GM21528 (cell line): ENCODE measurements around the gene TOB1.

Experiments
- ATAC-seq: cut with Tn5 transposase; IDR thresholded peaks from one replicate; pipeline ENCODE4 v1.9.1; 2021; ENCODE audit warnings: mild to moderate bottlenecking, moderate library complexity; ENCODE audit not compliant: unreplicated experiment, low FRiP score

Gene TOB1

DNA sequence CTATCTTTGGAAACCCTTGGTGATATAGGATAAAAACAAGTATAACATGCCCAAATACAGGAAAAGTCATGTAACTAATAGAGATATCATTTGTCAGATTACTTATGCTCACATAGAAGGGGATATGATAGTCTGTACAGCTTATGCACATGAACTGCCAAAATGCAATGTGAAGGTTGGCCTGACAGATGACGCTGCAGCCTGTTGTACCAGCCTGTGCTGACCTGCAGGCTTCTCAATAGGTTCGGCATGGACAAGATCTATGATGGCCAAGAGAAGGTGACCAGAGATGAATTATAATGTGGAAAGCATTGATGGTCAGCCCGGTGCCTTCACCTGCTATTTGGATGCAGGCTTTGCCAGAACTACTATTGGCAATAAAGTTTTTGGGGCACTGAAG lies 18.1 kb downstream of the TOB1 start:
- no peak for ATAC-seq

DNA sequence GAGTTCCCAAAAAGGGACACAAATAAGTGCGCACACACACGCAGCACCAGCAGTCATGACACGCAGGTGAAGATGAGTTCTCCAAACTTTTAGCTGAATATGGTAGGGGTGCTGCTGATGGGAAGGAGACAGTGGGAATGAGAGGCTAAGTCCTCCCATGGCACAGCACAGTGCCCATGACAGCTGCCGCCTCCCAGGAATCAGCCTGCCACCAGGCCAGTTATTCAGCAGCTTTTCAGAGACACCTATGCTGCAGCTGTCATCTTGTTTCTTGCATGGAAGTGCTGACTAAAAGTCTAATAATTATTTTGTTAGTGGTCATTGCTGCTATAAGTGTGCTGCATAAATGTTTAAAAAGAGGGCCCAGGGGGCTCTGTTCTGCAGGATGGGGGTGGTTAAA lies 18.6 kb downstream of the TOB1 start:
- no peak for ATAC-seq

DNA sequence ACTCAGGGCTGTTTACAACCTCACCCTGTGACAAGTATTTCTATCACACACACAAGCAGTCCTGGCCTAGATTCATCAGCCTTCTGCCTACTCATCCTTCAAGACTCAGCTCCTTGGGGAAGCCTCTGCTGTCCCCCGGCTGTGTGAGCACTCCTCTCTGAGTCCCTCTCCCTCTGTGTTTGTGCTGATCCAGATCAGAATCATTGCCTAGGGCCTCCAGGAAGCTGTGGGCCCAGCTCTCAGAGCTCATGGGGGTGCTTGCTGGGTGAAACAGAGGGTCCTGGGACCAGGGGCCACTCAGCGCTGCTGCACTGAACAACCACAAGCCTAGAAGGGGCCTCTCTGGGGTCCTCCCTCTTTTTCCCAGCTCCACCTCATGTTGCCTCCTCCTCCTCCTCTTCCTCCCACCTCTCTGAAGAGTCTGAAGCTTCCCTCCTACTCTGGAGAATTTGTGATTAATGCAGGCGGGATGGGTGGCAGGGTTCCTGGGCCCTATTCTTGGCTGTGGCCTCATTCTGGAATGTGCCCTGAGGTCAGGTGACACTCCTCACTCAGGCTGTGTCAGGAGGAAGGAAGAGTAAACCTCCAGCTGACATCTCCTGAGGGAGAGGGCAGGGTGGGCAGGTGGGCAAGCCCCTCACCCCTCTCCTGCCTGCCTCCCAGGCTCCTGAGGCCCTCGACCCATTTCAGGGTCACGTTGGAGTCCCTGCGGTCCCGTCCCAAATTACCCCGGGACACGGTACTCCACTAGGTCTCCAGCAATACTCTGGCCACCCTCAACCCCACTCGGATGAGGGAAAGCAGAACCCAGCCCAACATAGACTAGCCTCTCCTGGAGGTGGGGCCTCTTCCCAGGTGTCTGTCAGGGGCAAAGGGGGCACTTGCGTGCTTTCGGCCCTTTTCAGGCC lies 20.7 kb downstream of the TOB1 start:
- no peak for ATAC-seq

DNA sequence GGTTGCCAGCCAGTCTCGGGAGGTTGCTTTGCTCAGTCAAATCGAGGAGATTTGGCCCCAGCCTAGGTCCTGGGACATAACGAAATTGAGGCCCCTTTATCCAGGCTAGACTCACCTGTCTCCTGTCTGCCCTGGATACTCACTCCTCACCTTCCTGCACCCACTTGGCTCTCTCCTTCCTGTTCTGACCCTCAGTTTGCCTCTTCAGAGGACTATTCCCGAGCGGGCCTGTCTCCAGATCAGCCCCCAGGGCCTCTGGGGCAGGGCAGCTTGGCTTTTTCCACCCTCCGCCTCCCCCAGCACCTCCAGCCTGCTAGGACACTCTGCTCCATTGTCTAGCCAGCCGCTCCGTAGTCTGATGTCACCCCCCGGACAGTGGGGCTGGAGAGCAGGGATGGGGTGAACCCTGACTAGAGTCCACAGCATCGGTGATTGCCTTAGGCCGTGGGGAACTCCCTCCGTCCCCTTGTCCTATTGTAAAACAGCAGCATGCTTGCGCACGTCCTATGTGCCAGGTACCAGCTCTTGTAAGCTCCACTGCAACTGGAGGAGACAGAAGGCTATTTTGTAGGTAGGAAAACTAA lies 21.9 kb downstream of the TOB1 start:
- ATAC-seq, result no peak

DNA sequence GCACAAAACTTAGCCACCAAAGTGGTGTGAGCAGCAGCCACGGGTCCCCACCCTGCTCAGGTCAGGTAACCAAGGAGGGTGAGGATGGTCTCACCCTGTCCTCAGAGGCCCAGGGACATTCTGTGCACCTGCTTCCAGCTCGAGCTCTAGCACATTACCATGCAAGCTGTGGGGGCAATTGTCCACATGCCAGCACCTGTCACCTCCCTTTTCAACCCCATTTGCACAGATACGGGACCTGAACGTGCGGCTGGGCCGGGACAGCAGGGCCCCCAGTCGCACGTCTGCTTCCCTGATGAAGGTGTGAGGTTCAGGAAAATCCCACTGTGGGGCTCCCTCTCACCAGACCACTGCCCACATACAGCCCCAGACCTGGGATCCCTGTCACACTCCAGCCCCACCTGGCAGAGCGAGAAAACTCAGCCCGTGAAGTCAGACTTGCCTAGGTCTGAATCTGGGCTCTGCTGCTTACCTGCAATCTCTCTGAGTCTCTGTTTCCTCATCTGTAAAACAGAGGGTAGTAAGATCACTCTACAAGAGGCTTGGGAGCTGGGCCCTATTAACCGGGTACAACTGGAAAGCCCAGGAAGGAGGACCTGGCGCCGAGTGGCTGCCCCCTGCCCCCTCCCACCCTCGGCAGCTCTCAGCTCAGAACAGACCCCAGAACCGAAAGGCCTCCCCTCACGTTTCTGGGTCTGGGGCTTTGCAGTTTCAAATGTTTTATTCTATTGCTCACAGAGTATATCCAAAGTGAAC lies 22.8 kb downstream of the TOB1 start:
- ATAC-seq, result no peak

DNA sequence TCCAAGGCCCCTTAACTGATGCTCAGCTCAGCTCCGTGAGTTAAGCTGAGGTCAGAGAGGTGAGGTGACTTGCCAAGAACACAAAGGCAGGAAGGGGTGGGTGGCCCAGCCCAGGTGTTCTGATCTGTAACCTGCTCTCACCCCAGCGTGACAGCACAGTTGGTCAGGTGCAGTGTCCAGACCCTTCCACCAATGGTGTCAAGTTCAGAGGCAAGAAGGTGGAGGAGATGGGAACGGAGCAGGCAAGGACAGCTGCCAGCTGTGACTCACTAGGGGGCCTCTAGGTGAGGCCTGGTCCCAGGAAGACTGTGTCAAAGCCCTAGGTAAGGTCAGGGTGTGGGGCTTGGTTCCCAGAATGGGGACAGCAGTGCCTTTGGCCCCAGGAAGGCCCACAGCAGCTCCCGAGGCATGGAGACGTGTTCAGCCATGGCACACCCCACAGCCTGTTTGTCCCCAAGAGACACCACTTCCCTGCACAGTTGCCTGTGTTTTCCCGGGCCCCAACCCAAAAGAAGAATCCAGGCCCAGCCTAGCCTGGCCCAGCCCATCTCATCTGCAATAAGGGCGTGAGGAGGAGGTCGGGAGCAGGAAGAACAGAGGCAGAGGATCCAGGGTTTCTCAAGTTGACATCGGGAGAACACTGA lies 23.5 kb downstream of the TOB1 start:
- ATAC-seq, result no peak

DNA sequence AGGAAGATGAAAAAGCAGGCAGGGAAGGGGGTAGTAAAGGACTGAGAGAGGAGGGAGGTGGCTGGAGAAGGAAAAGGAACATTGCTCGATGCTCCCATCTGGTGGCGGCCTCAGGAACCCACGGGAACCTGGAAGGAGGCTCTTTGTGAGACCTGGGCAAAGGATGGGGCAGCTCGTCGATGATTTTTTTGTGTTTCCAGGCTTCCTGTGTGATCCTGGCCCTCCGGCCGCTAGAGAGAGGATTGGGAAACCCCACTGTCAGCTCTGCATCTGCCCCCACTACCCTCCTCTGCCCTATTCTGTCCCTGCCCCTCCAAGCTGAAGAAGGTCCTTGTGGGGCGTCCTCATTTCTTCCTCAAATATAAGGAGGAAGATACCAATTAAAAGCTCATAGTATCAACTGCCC lies 24.2 kb downstream of the TOB1 start:
- no peak for ATAC-seq

DNA sequence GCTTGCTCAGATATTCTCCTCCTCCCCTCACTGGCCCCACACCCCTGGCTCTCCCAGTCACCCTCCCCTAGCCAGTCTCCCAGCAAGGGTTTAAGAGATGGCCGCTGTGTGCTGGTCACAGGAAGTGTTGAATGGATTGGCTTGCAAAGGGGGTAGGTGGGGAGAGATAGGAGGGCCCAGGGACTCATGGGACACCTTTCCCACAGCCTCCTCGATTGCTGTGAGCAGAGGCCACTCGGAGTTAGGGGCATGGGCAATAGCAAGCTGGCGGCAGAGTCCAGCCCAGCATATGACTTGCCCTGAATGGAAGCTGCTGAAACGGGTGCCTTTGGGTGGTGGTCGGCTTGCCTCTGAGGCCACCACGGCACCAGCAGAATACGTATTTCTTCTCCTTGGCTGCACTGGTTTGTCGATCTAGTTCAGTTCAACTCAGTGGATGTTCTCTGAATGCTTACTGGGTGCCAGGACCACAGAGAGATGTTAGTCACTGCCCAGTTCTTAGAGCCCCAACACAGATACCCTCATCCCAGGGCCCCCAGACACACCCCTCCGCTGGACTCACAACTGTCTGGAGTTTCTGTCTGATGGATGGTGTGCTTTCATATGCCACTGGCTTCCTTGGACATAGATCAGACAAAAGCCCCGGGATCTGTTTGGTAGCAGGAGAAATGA lies 24.7 kb downstream of the TOB1 start:
- no peak for ATAC-seq

DNA sequence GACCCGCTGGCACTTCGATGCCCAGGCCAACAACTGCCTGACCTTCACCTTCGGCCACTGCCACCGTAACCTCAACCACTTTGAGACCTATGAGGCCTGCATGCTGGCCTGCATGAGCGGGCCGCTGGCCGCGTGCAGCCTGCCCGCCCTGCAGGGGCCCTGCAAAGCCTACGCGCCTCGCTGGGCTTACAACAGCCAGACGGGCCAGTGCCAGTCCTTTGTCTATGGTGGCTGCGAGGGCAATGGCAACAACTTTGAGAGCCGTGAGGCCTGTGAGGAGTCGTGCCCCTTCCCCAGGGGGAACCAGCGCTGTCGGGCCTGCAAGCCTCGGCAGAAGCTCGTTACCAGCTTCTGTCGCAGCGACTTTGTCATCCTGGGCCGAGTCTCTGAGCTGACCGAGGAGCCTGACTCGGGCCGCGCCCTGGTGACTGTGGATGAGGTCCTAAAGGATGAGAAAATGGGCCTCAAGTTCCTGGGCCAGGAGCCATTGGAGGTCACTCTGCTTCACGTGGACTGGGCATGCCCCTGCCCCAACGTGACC lies 25.8 kb downstream of the TOB1 start:
- ATAC-seq, result no peak

DNA sequence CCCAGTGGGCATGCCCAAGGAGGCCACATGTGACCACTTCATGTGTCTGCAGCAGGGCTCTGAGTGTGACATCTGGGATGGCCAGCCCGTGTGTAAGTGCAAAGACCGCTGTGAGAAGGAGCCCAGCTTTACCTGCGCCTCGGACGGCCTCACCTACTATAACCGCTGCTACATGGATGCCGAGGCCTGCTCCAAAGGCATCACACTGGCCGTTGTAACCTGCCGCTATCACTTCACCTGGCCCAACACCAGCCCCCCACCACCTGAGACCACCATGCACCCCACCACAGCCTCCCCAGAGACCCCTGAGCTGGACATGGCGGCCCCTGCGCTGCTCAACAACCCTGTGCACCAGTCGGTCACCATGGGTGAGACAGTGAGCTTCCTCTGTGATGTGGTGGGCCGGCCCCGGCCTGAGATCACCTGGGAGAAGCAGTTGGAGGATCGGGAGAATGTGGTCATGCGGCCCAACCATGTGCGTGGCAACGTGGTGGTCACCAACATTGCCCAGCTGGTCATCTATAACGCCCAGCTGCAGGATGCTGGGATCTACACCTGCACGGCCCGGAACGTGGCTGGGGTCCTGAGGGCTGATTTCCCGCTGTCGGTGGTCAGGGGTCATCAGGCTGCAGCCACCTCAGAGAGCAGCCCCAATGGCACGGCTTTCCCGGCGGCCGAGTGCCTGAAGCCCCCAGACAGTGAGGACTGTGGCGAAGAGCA lies 26.4 kb downstream of the TOB1 start:
- ATAC-seq, result no peak

DNA sequence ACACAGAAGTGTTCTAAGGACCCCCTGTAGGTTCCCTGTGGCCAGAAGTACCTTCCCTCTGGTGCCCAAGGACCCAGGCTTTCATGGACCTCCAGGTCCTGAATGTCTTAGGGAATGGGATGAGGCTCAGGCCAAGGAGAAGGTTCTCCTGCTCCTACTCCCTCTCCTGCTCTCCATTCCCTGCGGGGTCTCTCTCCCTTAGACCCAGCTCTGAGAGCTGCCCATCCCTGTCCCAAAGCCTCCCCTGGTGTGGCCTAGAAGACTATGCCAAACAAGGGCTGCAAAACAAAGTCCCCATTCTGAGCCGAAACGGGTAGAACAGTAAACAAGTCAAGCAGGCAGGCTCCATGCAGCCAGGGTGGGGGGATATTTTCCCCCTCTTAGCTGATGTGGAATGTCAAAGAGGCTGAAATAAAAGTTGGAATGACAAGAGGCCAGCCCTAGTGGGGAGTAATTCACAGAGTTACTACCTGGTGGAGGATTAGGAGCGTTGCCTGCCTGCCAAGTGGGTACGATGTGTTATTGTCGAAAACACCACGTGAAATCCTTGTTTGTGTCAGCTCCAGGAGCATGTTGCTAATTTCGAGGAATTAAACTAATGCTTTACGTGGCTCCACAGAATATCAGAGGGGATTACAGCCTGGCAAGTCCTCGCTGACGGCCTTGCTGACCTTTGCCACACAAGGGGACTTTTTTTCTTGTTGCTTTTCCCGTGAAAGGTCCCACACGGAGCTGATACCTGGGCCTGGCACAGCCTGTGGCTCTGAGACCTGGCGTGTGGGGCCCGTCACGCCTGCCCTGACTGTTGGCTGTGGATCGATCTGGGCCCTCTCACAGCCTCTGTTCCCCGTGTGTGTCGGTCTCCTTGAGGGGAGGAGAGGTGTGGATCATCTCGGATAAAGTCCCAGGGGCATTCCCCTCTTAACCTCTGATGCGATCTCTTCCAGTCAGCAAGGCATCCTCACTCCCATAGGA lies 27.9 kb downstream of the TOB1 start:
- ATAC-seq, result no peak

DNA sequence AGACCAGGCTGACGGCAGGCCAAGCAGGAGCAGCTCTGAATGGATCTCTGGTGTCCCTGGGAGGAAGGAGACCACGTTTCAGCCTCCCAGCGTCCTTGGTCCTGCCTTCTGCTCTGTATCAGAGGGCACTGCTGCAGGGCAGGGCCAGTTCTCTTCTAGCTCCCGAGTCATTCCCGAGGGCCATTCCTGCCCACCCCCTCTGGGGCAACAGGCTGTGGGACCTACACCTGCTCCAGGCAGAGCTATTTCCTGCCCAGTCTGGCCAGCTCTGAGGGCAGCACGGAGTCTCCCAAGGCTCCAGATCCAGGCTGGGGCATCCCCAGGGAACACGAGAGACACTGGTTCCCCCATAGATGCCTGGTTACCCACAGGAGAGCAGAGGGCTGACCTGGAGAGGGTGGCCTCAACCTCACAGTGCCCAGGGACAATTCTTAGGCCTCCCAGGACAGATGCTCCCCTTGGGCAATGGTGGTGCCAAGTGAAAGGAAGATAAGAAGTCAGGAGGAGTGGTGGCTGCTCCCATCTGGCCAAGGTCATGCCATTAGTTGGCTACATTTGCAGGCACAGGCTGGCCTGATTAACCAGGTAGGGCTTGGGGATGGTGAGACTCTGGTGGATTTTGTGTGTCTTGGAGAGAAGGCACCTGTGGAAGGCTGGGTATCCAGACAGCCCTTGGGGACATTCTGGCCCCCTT lies 28.7 kb downstream of the TOB1 start:
- ATAC-seq, result no peak

DNA sequence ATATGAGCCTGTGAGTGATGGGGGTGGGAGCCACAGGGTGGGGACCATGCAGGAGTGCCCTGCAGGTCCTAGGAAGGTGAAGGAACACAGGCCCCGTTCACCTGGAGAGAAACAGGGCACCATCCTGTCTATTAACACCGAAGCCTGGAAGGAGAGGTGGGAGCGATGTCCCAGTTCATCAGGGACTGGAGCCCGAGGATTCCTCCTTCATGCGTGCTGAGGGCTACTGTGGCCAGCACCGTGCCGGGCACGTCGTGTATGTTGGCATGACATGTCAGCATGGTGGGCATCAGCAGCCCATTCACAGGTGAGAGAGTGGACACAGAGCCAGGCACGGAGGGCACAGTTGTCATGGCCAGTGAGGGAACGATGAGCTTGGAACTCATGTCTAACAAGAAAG lies 29.3 kb downstream of the TOB1 start:
- no peak for ATAC-seq

DNA sequence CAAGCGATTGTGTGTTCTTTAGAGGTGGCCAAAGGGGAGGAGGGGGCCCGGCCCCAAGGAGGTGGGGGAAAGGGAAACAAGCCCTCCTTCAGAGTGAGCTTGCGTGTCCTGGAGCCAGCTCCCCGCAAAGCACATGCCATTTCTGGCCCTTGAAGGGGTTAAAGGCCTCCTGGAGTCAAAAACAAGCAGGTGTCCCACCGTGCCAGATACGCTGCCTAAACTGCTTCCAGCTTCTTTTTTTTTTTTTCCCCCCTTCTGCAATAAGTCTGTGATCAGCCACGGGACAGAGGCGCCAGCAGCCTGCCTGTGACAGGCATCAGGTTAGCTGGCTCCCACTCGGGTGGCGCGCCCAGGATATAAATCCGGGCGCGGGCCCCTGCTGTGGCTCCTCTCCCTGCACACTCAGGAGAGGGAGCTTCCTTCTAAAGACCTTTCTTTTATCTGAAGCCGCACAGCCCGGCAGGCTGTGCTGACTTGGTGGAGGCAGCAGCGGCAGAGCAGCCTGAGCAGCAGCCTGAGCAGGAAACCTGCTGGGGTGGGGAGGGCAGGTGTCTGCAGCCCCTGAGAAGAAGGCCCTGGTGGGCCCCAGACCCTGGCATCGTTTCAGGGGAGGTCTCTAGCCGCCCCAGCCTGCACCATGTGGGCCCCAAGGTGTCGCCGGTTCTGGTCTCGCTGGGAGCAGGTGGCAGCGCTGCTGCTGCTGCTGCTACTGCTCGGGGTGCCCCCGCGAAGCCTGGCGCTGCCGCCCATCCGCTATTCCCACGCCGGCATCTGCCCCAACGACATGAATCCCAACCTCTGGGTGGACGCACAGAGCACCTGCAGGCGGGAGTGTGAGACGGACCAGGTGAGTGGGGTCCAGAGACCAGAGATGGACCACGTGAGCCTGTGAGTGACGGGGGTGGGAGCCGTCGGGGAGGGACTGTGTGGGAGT lies 30.6 kb downstream of the TOB1 start, which contains the start of gene WFIKKN2:
Gene WFIKKN2 (plus strand): TSS at position 286 of the 934 bp plus-strand sequence. CDS start 352 bp downstream, at position 638.
- ATAC-seq, result no peak

DNA sequence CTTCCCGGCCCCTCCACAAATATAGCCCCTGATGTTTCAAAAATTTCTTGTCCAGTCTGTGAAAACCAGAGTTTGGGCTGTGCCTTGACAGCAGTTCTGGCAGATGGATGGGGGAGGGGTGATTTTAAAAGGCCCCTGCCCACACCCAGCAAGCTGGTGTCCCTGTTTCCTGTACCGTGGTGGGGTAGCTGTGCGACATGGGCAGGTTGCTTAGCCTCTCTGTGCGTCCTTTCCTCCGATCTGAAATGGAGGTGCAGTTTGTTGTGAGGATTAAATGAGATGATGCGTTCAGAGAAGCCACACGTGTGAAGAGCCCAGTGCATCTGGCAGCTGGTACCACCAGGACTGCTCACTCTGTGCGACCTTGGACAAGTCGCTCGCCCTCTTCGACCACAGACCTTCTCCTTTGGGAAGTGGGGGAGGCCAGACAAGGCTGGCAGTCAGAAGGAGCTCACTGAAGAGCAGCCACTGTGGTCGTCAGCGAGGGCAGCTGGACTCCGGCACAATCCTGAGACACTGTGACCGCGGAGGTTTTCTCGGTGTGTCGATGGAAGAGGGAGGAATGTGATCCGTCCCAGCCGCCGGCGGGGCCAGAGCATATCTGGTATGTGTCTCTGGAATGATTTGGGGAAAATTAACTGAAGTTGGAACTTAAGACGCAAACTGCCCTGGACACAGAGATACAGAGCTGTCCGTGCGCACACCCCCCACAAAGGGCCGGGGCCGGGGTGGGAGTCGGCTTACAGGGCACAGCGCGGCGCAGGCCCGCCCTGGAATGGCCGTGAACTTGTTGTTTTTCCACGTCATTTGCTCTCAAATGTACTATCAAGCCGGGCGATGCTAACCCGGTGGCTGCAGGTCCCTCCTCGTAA lies 31.5 kb downstream of the TOB1 start:
- ATAC-seq, result no peak
